Parathyroid adenoma (tissue), 2 donors: ENCODE data around the gene UQCC3.

Experiments
- H2AFZ ChIP-seq: fragments of 300-600 bp; sonication (generic); one replicate; pipeline ENCODE4 v1.7.0; 2017; ENCODE audit warnings: antibody characterized with exemption, mild to moderate bottlenecking
- H3K27ac ChIP-seq: fragments of 300-600 bp; sonication (generic); one replicate; pipeline ENCODE4 v1.7.0; 2017
- H3K27me3 ChIP-seq: fragments of 300-600 bp; sonication (generic); one replicate; pipeline ENCODE4 v1.7.0; 2017; ENCODE audit warnings: low read length; ENCODE audit not compliant: control insufficient read depth, insufficient read depth
- H3K36me3 ChIP-seq: fragments of 300-600 bp; sonication (generic); one replicate; pipeline ENCODE4 v1.7.0; 2017; ENCODE audit warnings: low read length; ENCODE audit not compliant: control insufficient read depth, insufficient read depth
- H3K4me1 ChIP-seq: fragments of 300-600 bp; sonication (generic); one replicate; pipeline ENCODE4 v1.7.0; 2017; ENCODE audit warnings: control low read depth
- H3K4me2 ChIP-seq: fragments of 300-600 bp; sonication (generic); one replicate; pipeline ENCODE4 v1.7.0; 2017; ENCODE audit warnings: low read length
- H3K4me3 ChIP-seq: fragments of 300-600 bp; sonication (generic); one replicate; pipeline ENCODE4 v1.7.0; 2017; ENCODE audit warnings: low read depth, low read length
- H3K79me2 ChIP-seq: fragments of 300-600 bp; sonication (generic); one replicate; pipeline ENCODE4 v1.7.0; 2017; ENCODE audit warnings: control low read depth
- H3K9ac ChIP-seq: fragments of 300-600 bp; sonication (generic); one replicate; pipeline ENCODE4 v1.7.0; 2017; ENCODE audit warnings: mild to moderate bottlenecking
- H3K9me3 ChIP-seq: fragments of 300-600 bp; sonication (generic); one replicate; pipeline ENCODE4 v1.7.0; 2017; ENCODE audit warnings: low read length; ENCODE audit not compliant: control insufficient read depth
- TF ChIP-seq, protein P1 (sequence below): fragments of 300-600 bp; sonication (generic); IDR thresholded peaks from one replicate; pipeline ENCODE4 v1.7.0; 2017; ENCODE audit warnings: antibody characterized with exemption, mild to moderate bottlenecking
- donor health status: primary hyperparathyroidism.

Gene UQCC3, protein sequence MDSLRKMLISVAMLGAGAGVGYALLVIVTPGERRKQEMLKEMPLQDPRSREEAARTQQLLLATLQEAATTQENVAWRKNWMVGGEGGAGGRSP

DNA sequence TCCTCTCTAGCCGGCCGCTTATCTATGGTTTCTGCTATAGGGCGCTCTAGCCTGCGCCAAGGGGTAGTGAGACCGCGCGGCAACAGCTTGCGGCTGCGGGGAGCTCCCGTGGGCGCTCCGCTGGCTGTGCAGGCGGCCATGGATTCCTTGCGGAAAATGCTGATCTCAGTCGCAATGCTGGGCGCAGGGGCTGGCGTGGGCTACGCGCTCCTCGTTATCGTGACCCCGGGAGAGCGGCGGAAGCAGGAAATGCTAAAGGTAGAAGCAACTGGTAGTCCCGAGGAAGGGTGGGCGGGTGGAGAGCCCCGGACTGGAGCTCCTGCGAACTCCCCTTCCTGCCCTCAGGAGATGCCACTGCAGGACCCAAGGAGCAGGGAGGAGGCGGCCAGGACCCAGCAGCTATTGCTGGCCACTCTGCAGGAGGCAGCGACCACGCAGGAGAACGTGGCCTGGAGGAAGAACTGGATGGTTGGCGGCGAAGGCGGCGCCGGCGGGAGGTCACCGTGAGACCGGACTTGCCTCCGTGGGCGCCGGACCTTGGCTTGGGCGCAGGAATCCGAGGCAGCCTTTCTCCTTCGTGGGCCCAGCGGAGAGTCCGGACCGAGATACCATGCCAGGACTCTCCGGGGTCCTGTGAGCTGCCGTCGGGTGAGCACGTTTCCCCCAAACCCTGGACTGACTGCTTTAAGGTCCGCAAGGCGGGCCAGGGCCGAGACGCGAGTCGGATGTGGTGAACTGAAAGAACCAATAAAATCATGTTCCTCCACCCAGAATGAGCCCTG, at the start of gene UQCC3, which contains the start of gene LBHD1:
Gene UQCC3 (plus strand): TSS at position 66 of the 782 bp plus-strand sequence. CDS start 73 bp downstream, at position 139.
Gene LBHD1 (minus strand): TSS at position 660 of the 782 bp plus-strand sequence. CDS start 2,236 bp downstream, outside the sequence.
- no peaks in the 10 kb centered on the region for H3K36me3 ChIP-seq
- peak within 1 kb of the TSS; percentile 60 for H3K4me2 ChIP-seq
- no peaks in the 10 kb centered on the region for H3K9me3 ChIP-seq
- peak within 1 kb of the TSS; percentile 81 for H2AFZ ChIP-seq
- no peak within 1 kb of the TSS for H3K9ac ChIP-seq
- H3K27ac ChIP-seq: peak within 1 kb of the TSS; percentile 75
- peaks cover 2% of the 10 kb centered on the region for H3K4me1 ChIP-seq
- no peaks in the 10 kb centered on the region for H3K27me3 ChIP-seq
- TF ChIP-seq, protein P1, sequence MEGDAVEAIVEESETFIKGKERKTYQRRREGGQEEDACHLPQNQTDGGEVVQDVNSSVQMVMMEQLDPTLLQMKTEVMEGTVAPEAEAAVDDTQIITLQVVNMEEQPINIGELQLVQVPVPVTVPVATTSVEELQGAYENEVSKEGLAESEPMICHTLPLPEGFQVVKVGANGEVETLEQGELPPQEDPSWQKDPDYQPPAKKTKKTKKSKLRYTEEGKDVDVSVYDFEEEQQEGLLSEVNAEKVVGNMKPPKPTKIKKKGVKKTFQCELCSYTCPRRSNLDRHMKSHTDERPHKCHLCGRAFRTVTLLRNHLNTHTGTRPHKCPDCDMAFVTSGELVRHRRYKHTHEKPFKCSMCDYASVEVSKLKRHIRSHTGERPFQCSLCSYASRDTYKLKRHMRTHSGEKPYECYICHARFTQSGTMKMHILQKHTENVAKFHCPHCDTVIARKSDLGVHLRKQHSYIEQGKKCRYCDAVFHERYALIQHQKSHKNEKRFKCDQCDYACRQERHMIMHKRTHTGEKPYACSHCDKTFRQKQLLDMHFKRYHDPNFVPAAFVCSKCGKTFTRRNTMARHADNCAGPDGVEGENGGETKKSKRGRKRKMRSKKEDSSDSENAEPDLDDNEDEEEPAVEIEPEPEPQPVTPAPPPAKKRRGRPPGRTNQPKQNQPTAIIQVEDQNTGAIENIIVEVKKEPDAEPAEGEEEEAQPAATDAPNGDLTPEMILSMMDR: no peak
- no peaks in the 10 kb centered on the region for H3K79me2 ChIP-seq
- peak within 1 kb of the TSS; percentile 73 for H3K4me3 ChIP-seq

DNA sequence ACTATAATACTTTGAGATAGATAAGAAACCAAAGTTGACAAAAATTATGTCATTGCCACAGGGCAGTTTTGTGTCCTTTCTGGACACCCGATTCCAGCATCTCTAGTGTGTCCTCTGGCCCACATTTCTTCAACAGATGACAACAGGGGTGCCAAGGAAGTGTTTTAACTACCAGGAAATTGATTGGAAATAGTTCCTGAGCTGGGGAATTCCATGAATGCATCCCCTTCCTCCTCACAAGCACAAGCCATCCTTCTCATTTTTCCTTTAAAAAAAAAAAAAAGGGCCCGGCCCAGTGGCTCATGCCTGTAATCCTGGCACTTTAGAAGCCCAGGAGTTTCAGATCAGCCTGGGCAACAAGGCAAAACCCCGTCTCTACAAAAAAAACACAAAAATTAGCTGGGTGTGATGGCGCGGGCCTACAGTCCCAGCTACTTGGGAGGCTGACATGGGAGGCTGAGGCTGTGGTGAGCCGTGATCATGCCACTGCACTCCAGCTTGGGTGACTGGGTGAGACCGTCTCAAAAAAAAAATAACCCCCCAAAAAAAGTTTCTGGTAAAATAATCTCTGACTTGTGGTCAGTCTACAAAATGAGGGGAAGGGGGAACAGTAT, 48.9 kb upstream of the UQCC3 start:
- Histone ChIP-seq H3K9ac (no peak overlapping the region), H3K4me1 (no peaks in the 10 kb centered on the region), H3K27ac (peak overlapping the region; percentile 91), H3K4me2 (peak overlapping the region; percentile 48), H2AFZ (peak overlapping the region; percentile 75), H3K4me3 (peak overlapping the region; percentile 21), H3K27me3 (no peaks in the 10 kb centered on the region), H3K9me3 (no peaks in the 10 kb centered on the region), H3K79me2 (no peaks in the 10 kb centered on the region), H3K36me3 (no peaks in the 10 kb centered on the region)
- TF ChIP-seq, protein P1: no peak

DNA sequence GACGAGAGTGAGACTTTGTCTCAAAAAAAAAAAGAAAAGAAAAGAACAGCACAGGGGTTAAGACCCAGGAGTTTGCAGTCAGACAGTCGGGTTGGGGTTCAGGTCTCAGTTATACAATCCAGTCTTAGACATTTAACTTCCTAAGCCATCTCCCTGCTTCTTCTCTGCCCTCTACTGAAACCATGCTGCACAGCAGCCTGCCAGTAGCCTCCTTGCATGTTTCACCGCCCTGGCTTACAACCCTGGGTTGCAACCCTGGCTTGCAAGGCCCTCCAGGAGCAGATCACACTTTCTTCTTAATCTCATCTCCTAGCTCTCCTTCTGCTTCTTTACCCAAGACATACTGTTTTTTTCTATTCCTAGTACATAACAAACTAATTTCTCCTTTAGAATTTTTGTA, 43.8 kb upstream of the UQCC3 start:
- Histone ChIP-seq H3K27me3 (no peaks in the 10 kb centered on the region), H3K4me2 (no peak overlapping the region), H3K27ac (no peak overlapping the region), H3K9ac (no peak overlapping the region), H3K9me3 (no peaks in the 10 kb centered on the region), H2AFZ (no peak overlapping the region), H3K4me1 (no peaks in the 10 kb centered on the region), H3K79me2 (no peaks in the 10 kb centered on the region), H3K36me3 (no peaks in the 10 kb centered on the region), H3K4me3 (no peak overlapping the region)
- TF ChIP-seq, protein P1: no peak

DNA sequence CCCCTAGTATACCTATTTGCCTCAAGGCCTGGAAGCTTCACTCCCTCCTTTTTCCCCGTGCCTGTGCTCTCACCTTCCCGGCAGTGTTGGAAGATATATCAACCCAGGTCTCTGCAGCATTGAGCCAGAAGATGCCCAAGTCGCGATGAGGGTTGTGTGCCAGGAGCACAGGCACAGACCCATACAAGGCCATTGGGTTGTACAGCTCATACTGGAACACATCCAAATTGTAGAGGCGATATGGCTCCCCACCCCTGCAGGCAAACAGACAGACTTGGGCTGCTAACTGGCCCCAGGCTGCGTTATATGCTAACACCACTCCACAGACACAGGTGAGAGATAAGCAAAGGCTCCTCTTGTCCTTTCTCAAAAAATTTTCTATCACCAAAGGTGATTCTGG, 39.0 kb upstream of the UQCC3 start:
- no peak overlapping the region for H3K27ac ChIP-seq
- H2AFZ ChIP-seq: no peak overlapping the region
- no peaks in the 10 kb centered on the region for H3K4me1 ChIP-seq
- TF ChIP-seq, protein P1: no peak
- no peaks in the 10 kb centered on the region for H3K9me3 ChIP-seq
- H3K27me3 ChIP-seq: no peaks in the 10 kb centered on the region
- H3K4me3 ChIP-seq: no peak overlapping the region
- no peak overlapping the region for H3K9ac ChIP-seq
- H3K4me2 ChIP-seq: no peak overlapping the region
- no peaks in the 10 kb centered on the region for H3K36me3 ChIP-seq
- H3K79me2 ChIP-seq: peaks cover 12% of the 10 kb centered on the region
